ENCODE measurements around the gene INS. TPM values are rescaled to one million over a fixed set of nuclear protein-coding genes. Genes with fewer than 3 reads are reported as not detected.
A peak's percentile ranks its signal among the peaks of the same experiment; 100 is the strongest.

Gene INS
- total and polyA plus RNA-seq, 2 of the 13 experiments (the other 11 are each of a cell fraction or from before 2014, with no cell fraction given) = not detected

- TF ChIP-seq SIX1 (CRISPR knock-in tag; IDR thresholded peaks at IDR 0.05; ENCODE audit: borderline replicate concordance) (no peak), ZBTB7B (CRISPR knock-in tag; IDR thresholded peaks at IDR 0.05) (peak; percentile 88), U2AF1 (optimal IDR thresholded peaks at IDR 0.05; ENCODE audit: low read depth, low read length) (no peak), SAP130 (CRISPR knock-in tag; IDR thresholded peaks at IDR 0.05; ENCODE audit: low read depth) (no peak), IRX3 (CRISPR knock-in tag; IDR thresholded peaks at IDR 0.05; ENCODE audit: borderline replicate concordance, low read depth) (no peak), XBP1 (CRISPR knock-in tag; IDR thresholded peaks at IDR 0.05) (no peak), HMGXB4 (CRISPR knock-in tag; IDR thresholded peaks at IDR 0.05; ENCODE audit: borderline replicate concordance in 1 of 2, low read depth in 1 of 2) (0 out of 4 replicates have a peak, but pooled peaks of 1 of the 2 experiments have one; percentile 38), HMGXB3 (CRISPR knock-in tag; IDR thresholded peaks at IDR 0.05; ENCODE audit: borderline replicate concordance) (no peak), HOXA7 (CRISPR knock-in tag; IDR thresholded peaks at IDR 0.05) (no peak), PLRG1 (conservative IDR thresholded peaks at IDR 0.05) (no peak), NR3C1 (CRISPR knock-in tag; IDR thresholded peaks at IDR 0.05) (no peak), HNRNPLL (IDR thresholded peaks at IDR 0.05; ENCODE audit: low read depth, low read length, poor library complexity, severe bottlenecking) (peak; percentile 32), ZNF746 (CRISPR knock-in tag; IDR thresholded peaks at IDR 0.05) (no peak), ZNF850 (CRISPR knock-in tag; conservative IDR thresholded peaks at IDR 0.05) (no peak), ZNF709 (CRISPR knock-in tag; IDR thresholded peaks at IDR 0.05) (no peak), SOX6 (IDR thresholded peaks at IDR 0.05) (no peak), SOX6 (CRISPR knock-in tag; IDR thresholded peaks at IDR 0.05) (no peak), HNRNPL (IDR thresholded peaks at IDR 0.05; ENCODE audit: low read depth, low read length) (0 out of 2 replicates have a peak, but pooled peaks have one; percentile 25), ZKSCAN8 (CRISPR knock-in tag; IDR thresholded peaks at IDR 0.05; ENCODE audit: borderline replicate concordance) (no peak), KDM2A (CRISPR knock-in tag; IDR thresholded peaks at IDR 0.05; ENCODE audit: borderline replicate concordance, low read depth) (peak; percentile 51; the same call in 1 of the 2 replicates), TEAD2 (CRISPR knock-in tag; IDR thresholded peaks at IDR 0.05) (no peak)
These were observed 34.1 kb upstream of the INS start (continued) for GRCh38 chr11:2194877-2195755.

Data from HepG2 (cell line).